Measurements from ENCODE around the gene OPCML.

The OPCML gene

GRCh38 chr11:133480722-133481121 is 51.6 kb downstream of the OPCML start:
- H3K4me1 Mint-ChIP-seq, result no peaks in the 10 kb centered on the region
- H3K9me3 Mint-ChIP-seq, result peaks cover 11% of the 10 kb centered on the region
- no peak overlapping the region for H3K4me3 Mint-ChIP-seq
- no peaks in the 10 kb centered on the region for H3K36me3 Mint-ChIP-seq (ENCODE audit: low read depth)
- no peak overlapping the region for H3K27ac Mint-ChIP-seq
- no peak for TF ChIP-seq CTCF (IDR thresholded peaks at IDR 0.05; ENCODE audit: unreplicated experiment in 3 of 3)
- peaks cover 17% of the 10 kb centered on the region for H3K27me3 Mint-ChIP-seq (ENCODE audit: low read depth)

- H3K4me3 Mint-ChIP-seq, result no peak overlapping the region
- no peak overlapping the region for H3K27ac Mint-ChIP-seq
- TF ChIP-seq CTCF (IDR thresholded peaks at IDR 0.05; ENCODE audit: unreplicated experiment in 3 of 3), result no peak
- peaks cover 26% of the 10 kb centered on the region for H3K27me3 Mint-ChIP-seq (ENCODE audit: low read depth)
- peaks cover 6% of the 10 kb centered on the region for H3K9me3 Mint-ChIP-seq
- no peaks in the 10 kb centered on the region for H3K36me3 Mint-ChIP-seq (ENCODE audit: low read depth)
- no peaks in the 10 kb centered on the region for H3K4me1 Mint-ChIP-seq
Measured at GRCh38 chr11:133479209-133479608, 53.1 kb downstream of the OPCML start.

- Mint-ChIP-seq H3K36me3 (ENCODE audit: low read depth) (no peaks in the 10 kb centered on the region), H3K27ac (no peak overlapping the region), H3K9me3 (no peaks in the 10 kb centered on the region), H3K4me1 (no peaks in the 10 kb centered on the region), H3K27me3 (ENCODE audit: low read depth) (peaks cover 31% of the 10 kb centered on the region), H3K4me3 (no peak overlapping the region)
- TF ChIP-seq CTCF (IDR thresholded peaks at IDR 0.05; ENCODE audit: unreplicated experiment in 3 of 3), result no peak
Measured at GRCh38 chr11:133477251-133477625, 55.1 kb downstream of the OPCML start.

GRCh38 chr11:133476570-133477250 is 55.6 kb downstream of the OPCML start:
- Mint-ChIP-seq H3K27me3 (ENCODE audit: low read depth) (peaks cover 28% of the 10 kb centered on the region), H3K4me3 (no peak overlapping the region), H3K27ac (no peak overlapping the region), H3K9me3 (no peaks in the 10 kb centered on the region), H3K4me1 (no peaks in the 10 kb centered on the region), H3K36me3 (ENCODE audit: low read depth) (no peaks in the 10 kb centered on the region)
- TF ChIP-seq CTCF (IDR thresholded peaks at IDR 0.05; ENCODE audit: unreplicated experiment in 3 of 3), result no peak

DNA sequence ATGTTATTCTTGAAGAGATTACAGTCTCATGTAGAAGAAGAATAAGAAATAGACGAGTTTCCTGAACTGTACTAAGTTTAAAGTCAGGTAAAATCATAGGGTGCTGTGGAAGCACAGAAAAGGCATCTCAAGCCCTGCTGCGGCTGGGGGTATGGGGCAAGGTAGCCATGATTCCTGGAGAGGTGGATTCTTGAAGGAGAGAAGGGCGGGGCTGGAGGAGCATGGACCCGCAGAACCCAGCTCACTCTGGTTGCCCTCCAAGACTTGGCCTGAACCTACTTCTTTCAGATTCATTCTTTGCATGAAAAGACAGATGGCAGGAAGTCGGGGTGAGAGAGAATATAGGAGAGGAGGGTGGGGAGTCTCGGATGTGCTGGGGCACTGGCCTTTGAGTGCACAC is 57.8 kb downstream of the OPCML start:
- TF ChIP-seq CTCF (IDR thresholded peaks at IDR 0.05; ENCODE audit: unreplicated experiment in 3 of 3), result no peak
- no peaks in the 10 kb centered on the region for H3K9me3 Mint-ChIP-seq
- no peak overlapping the region for H3K4me3 Mint-ChIP-seq
- no peaks in the 10 kb centered on the region for H3K36me3 Mint-ChIP-seq (ENCODE audit: low read depth)
- H3K27me3 Mint-ChIP-seq (ENCODE audit: low read depth), result peaks cover 33% of the 10 kb centered on the region
- no peak overlapping the region for H3K27ac Mint-ChIP-seq
- H3K4me1 Mint-ChIP-seq, result no peaks in the 10 kb centered on the region

- H3K27ac Mint-ChIP-seq, result no peak overlapping the region
- H3K4me1 Mint-ChIP-seq, result no peaks in the 10 kb centered on the region
- no peak for TF ChIP-seq CTCF (IDR thresholded peaks at IDR 0.05; ENCODE audit: unreplicated experiment in 3 of 3)
Measured at GRCh38 chr11:133467686-133468085, 64.6 kb downstream of the OPCML start.

More at GRCh38 chr11:133467686-133468085, 64.6 kb downstream of the OPCML start:
- Mint-ChIP-seq H3K9me3 (peaks cover 2% of the 10 kb centered on the region), H3K27me3 (ENCODE audit: low read depth) (peaks cover 20% of the 10 kb centered on the region), H3K4me3 (no peak overlapping the region), H3K36me3 (ENCODE audit: low read depth) (no peaks in the 10 kb centered on the region)
